Astrocyte of the cerebellum (primary cell): ENCODE measurements around the gene PNPLA6.

Experiments used
- DNase-seq: peaks from one replicate; pipeline ENCODE4 v3.0.0-alpha.2; 2011; ENCODE audit warnings: low read depth
- H3K4me3 ChIP-seq: 2 replicates; pipeline ENCODE4 v1.5.1; 2011; ENCODE audit warnings: mild to moderate bottlenecking, low read depth, low read length, moderate library complexity
- in situ Hi-C: cut with HindIII; loops from 2 replicates; pipeline ENCODE4 v1.10.0; 2017; ENCODE audit warnings: low sequenced_read_pairs
- TF ChIP-seq, protein P1 (sequence below): IDR thresholded peaks from 2 replicates; pipeline ENCODE4 v1.5.1; 2012; ENCODE audit warnings: low read length, low read depth, moderate library complexity, mild to moderate bottlenecking; ENCODE audit errors: missing control alignments

Gene PNPLA6

DNA sequence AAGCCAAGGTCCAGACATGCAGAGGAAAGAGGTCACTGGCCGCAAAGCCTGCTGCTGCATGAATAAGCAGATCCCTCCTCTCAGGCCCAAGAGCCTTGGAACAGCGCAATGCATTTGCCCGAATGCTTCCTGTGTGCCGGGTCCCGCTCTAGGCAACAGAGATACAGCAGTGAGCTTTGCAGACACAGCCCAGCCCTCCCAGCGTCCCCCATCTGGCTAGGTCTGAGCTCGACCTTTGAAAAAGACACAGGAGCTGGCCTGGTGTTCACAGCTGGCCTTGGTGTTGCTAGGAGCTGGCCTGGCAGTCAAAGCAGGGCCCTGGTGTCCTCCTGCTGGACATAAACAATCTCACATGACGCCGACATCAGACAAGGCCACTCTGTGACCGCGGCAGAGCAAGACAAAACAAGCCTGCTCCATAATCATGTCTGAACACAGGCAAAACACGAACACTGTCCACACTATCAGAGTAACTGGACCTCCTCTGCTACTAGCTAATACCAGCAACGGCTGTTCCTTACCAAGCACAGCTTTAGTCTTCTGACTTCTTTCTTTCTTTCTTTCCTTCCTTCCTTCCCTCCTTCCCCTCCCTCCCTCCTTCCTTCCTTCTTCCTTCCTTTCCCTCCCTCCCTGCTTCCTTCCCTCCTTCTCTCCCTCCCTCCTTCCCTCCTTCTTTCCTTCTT is 41.0 kb upstream of the PNPLA6 start:
- TF ChIP-seq, protein P1, sequence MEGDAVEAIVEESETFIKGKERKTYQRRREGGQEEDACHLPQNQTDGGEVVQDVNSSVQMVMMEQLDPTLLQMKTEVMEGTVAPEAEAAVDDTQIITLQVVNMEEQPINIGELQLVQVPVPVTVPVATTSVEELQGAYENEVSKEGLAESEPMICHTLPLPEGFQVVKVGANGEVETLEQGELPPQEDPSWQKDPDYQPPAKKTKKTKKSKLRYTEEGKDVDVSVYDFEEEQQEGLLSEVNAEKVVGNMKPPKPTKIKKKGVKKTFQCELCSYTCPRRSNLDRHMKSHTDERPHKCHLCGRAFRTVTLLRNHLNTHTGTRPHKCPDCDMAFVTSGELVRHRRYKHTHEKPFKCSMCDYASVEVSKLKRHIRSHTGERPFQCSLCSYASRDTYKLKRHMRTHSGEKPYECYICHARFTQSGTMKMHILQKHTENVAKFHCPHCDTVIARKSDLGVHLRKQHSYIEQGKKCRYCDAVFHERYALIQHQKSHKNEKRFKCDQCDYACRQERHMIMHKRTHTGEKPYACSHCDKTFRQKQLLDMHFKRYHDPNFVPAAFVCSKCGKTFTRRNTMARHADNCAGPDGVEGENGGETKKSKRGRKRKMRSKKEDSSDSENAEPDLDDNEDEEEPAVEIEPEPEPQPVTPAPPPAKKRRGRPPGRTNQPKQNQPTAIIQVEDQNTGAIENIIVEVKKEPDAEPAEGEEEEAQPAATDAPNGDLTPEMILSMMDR, result peak; percentile 18
- in situ Hi-C loops, result no loop called here
- DNase-seq, result no peak
- no peak overlapping the region for H3K4me3 ChIP-seq

DNA sequence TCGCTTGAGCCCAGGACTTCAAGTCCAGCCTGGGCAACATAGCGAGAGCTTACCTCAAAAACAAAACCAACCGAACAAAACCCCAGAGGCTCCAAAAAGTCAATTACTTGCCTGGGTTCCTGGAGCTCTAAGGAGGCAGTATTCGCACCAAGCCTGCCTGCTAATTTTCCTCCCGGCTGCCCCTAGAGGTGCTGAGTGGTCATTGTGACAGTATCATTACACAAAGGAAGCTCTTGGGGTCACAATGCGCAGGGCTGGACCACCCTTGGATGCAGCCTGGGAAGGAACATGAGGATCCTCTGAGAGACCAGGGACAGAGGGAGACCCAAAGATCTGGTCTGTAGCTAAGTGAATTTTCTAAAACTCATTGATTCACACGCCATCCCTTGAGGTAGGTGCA is 38.2 kb upstream of the PNPLA6 start:
- TF ChIP-seq, protein P1, result peak; percentile 68
- DNase-seq, result no peak
- in situ Hi-C loops, result no loop called here
- no peak overlapping the region for H3K4me3 ChIP-seq

DNA sequence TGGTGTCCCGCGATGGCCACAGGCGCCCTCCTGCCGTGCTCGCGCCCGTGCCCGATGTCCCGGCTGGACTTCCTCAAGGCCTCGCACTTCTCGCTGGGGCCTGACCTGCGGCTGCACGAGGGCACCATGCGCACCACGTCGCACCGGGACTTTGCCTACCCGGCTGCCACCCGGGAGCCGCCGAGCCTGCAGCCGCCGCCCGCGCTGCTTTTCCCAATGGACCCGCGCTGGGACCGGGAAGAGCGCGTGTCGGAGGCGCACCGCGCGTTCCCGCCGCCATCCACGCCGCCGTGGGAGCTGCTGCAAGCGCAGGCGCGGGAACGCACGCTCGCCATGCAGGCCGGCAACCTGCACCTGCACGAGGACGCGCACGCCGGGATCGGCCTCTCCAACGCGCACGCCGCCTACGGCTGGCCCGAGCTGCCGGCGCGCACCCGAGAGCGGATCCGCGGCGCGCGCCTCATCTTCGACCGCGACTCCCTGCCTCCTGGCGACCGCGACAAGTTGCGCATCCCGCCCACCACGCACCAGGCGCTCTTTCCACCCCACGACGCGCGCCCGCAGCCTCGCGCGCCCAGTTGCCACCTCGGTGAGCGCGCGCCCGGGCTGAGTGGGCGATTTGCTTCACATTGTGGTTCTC is 34.6 kb upstream of the PNPLA6 start:
- no peak for DNase-seq
- TF ChIP-seq, protein P1, result no peak
- in situ Hi-C loops, result no loop called here
- H3K4me3 ChIP-seq, result peak overlapping the region; percentile 36

DNA sequence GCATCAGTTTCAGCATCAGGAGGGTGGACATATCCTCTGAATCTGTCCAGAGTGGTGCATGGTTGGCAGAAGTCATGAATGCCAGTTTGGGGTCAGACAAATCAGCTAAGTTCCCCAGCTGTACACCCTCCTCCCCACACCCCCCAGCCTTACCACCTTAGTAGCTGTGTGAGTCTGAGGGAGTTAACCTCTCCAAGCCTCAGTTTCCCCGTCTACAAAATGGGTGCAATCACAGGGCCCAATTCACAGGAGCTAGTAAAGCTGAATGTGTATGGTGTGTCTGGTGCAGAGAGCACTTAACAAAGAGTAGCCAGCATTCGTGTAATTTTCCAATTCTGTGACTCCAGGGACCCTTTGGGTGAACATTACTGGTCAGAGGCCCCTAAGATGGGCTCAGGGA is 33.0 kb upstream of the PNPLA6 start:
- no peak for DNase-seq
- in situ Hi-C loops, result no loop called here
- no peak overlapping the region for H3K4me3 ChIP-seq
- TF ChIP-seq, protein P1, result no peak

DNA sequence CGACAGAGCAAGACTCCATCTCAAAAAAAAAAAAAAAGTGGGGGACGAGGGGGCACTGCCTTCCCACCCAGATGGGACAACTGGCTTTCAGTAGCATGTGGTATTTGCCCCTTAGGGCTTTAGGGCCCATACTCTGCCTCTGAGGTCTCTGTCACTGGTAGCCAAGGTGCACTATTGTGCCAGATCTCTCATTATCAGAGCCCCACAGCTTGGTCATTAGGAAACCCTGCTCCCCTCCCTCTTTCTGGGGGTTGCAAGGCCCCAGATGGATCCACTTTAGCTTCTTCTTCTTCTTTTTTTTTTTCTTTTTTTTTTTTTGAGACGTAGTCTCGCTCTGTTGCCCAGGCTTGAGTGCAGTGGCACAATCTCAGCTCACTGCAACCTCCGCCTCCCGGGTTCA is 30.8 kb upstream of the PNPLA6 start:
- H3K4me3 ChIP-seq, result no peak overlapping the region
- TF ChIP-seq, protein P1, result no peak
- in situ Hi-C loops, result no loop called here
- DNase-seq, result no peak

DNA sequence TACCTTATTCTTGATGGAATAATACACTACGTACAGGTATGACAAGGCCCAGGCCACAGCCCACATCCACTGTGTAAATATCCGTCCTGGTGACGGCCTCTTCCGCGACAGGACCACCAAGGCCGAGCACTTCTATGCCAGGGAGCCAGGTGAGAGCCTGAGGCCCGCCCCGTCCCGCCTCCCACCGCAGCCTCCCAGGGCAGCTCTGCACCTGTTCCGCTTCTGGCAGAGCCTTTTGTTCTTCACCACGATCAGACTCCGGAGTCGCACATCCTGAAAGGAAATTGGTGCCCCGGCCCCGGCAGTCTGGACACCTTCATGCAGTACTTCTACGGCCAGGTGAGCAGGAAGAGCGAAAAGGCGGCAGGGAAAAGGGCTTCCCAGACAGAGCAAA is 30.2 kb upstream of the PNPLA6 start:
- no peak overlapping the region for H3K4me3 ChIP-seq
- TF ChIP-seq, protein P1, result no peak
- DNase-seq, result no peak
- in situ Hi-C loops, result no loop called here
